Skeletal muscle tissue (tissue), 4 donors: Measurements from ENCODE around the gene ELAVL2. TPM values are rescaled to one million over a fixed set of nuclear protein-coding genes. Genes with fewer than 3 reads are reported as not detected.

ENCODE experiments used
- H3K27ac ChIP-seq: one replicate; pipeline ENCODE4 v1.7.0; 2013; ENCODE audit warnings: mild to moderate bottlenecking, low read depth, low read length, inconsistent platforms
- H3K27me3 ChIP-seq, 3 donors: one replicate each; pipeline ENCODE4 v1.7.0; 2013; ENCODE audit warnings: low read length in 3 of 3; ENCODE audit not compliant: control insufficient read depth in 3 of 3, insufficient read depth in 3 of 3
- H3K36me3 ChIP-seq, 3 donors: one replicate each; pipeline ENCODE4 v1.7.0; 2013; ENCODE audit warnings: low read length in 3 of 3; ENCODE audit not compliant: control insufficient read depth in 3 of 3, insufficient read depth in 3 of 3
- H3K4me1 ChIP-seq, 3 donors: one replicate each; pipeline ENCODE4 v1.7.0; 2013; ENCODE audit warnings: low read length in 3 of 3, mild to moderate bottlenecking in 3 of 3; ENCODE audit not compliant: control insufficient read depth in 3 of 3, insufficient read depth in 3 of 3
- H3K4me3 ChIP-seq, 3 donors: one replicate each; pipeline ENCODE4 v1.7.0; 2013; ENCODE audit warnings: low read length in 3 of 3
- H3K9ac ChIP-seq, 3 donors: one replicate each; pipeline ENCODE4 v1.7.0; 2013; ENCODE audit warnings: low read length in 3 of 3, mild to moderate bottlenecking in 3 of 3, moderate library complexity in 2 of 3, low read depth in 1 of 3
- H3K9me3 ChIP-seq, 3 donors: one replicate each; pipeline ENCODE4 v1.7.0; 2013; ENCODE audit warnings: low read length in 3 of 3; ENCODE audit not compliant: control insufficient read depth in 3 of 3
- total RNA-seq: library from RNA; depleted of rRNA; stranded (reverse); fragments of >200 nt; gene quantifications from one replicate; pipeline ENCODE4 v1.2.3, GENCODE V29; 2014
- donor health status: Osteomylitis.

The ELAVL2 gene
- total RNA-seq, 1 donor from 2014 or later, result 3.1 TPM

DNA sequence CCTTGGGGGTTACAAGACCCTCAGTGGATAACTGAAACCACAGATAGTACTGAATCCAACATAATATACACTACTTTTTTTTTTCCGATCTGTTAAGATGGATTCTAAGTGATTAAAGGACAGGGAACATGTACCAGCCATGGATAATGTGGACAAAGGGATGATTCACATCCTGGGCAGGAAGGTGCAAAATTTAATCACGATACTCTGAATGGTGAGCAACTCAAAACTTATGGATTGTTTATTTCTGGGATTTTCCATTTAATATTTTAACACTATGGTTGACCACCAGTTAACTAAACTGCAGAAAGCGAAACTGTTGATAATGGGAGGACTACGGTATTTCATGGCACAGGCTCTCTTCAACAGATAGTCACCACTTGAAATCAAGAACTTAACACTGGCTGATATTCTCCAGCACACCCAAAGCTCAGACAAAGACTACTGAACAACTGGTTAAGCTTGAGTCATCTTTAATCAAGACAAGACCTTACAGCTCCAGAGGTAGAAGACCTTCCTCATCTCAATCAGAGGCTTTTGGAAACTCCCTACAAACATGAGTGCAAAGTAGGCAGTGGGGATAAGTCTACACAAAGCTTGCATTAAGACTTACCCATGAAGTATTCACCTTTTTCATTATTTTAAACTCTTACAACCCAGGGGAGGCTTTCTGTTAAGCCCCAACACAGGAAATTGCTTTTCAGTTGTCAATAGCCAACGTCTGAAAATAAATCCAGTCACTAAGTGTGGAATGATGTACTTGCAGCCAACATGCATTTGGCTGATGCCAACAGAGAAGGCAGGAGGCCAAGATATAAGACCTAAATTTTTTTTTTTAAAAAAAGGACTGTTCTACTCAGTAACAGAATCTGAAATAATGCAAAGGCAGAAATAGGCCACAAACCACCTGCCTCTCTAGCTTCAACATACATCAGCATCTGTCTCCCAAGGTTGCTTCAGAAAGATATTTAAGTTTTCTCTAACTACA lies 78.7 kb downstream of the ELAVL2 start:
- no peaks in the 10 kb centered on the region for H3K36me3 ChIP-seq
- H3K4me3 ChIP-seq, result no peak overlapping the region
- no peaks in the 10 kb centered on the region for H3K9me3 ChIP-seq
- H3K9ac ChIP-seq, result no peak overlapping the region
- H3K27ac ChIP-seq, result no peak overlapping the region
- no peaks in the 10 kb centered on the region for H3K4me1 ChIP-seq
- H3K27me3 ChIP-seq, result no peaks in the 10 kb centered on the region

DNA sequence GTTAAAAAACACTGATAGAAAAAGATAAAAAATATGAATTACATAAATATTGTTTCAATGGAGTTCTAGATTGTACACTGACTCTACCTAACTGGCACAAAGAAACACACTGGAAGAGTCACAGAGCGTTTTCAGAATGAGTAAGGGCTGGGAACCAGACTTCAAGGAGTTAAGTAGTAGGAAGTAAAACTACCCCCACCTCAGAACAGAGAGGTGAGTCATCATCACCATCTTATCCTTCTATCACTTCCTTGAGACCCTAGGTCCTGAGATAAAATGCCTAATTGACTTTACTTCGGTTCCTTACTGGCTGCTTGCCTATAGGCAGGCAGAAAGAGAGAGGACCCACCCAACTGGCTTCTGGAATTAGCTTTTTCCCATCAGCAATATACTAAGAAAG lies 79.7 kb downstream of the ELAVL2 start:
- H3K9me3 ChIP-seq, result no peaks in the 10 kb centered on the region
- no peaks in the 10 kb centered on the region for H3K36me3 ChIP-seq
- H3K4me3 ChIP-seq, result no peak overlapping the region
- no peak overlapping the region for H3K27ac ChIP-seq
- peaks cover 0 to under 1% (median 0%) of the 10 kb centered on the region in 3 donors for H3K27me3 ChIP-seq
- no peak overlapping the region for H3K9ac ChIP-seq
- no peaks in the 10 kb centered on the region for H3K4me1 ChIP-seq

DNA sequence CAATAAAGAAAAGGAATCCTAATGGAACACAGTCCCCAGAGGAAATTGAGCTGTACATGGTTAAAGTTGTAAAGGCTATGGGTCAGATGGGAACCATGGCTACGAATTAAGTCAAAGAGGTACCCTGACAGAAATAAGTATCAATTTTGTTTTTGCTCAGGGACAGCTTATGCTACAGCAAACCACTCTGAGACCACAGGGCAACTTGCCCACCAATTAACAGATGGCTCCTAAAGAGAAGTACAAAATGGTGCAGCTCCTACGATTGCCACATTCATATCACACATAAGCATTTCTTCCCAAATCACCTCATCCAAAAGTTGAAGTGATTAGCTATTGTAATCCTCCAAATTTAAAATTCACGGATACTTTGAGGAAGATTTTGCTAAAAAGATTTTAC lies 83.0 kb downstream of the ELAVL2 start:
- Histone ChIP-seq H3K9me3 (no peaks in the 10 kb centered on the region), H3K27me3 (peaks cover 0 to 3% (median 0%) of the 10 kb centered on the region in 3 donors), H3K4me1 (no peaks in the 10 kb centered on the region), H3K4me3 (no peak overlapping the region), H3K9ac (no peak overlapping the region), H3K27ac (no peak overlapping the region), H3K36me3 (no peaks in the 10 kb centered on the region)

DNA sequence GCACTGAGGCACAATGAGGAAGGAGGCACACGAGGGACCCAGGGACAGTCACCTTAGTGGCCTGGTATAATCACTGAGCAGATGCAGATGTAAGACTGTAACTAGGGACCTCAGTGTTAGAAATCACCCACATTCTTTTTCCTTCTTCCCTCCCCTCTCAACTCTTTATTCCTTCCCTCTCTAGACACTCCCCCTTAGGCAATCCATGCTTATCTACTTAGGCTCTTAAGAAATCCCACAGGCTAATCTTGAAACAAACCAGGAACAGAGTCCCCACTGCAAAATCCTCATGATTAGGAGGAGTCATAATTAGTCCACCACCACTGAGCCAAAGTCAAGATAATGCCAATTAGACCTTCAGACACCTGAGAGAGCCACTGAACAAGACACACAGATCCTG lies 84.7 kb downstream of the ELAVL2 start:
- no peak overlapping the region for H3K27ac ChIP-seq
- H3K36me3 ChIP-seq, result no peaks in the 10 kb centered on the region
- no peak overlapping the region for H3K9ac ChIP-seq
- H3K27me3 ChIP-seq, result peaks cover 0 to 3% (median 0%) of the 10 kb centered on the region in 3 donors
- H3K9me3 ChIP-seq, result no peaks in the 10 kb centered on the region
- no peak overlapping the region for H3K4me3 ChIP-seq
- no peaks in the 10 kb centered on the region for H3K4me1 ChIP-seq

DNA sequence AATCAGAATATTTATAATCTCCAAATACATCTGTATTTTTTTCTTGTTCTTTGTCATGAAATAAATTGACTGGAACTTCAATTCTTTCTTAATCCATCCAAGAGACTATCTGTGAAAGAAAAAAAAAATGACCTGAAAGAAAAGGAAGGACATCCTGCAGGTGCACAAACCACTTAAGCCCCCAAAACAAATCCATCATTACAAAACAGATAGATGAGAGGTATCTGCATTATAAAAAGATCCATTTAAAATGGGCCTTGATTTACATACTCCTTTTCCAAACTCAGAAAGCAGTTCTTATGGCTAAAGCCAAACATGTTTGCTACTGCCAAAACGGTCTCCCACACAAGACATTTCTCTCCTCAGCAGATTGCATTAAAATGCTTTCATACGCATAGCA lies 85.5 kb downstream of the ELAVL2 start:
- no peak overlapping the region for H3K9ac ChIP-seq
- no peaks in the 10 kb centered on the region for H3K4me1 ChIP-seq
- H3K9me3 ChIP-seq, result no peaks in the 10 kb centered on the region
- H3K27ac ChIP-seq, result no peak overlapping the region
- H3K4me3 ChIP-seq, result no peak overlapping the region
- H3K36me3 ChIP-seq, result no peaks in the 10 kb centered on the region
- peaks cover 0 to 3% (median 0%) of the 10 kb centered on the region in 3 donors for H3K27me3 ChIP-seq

DNA sequence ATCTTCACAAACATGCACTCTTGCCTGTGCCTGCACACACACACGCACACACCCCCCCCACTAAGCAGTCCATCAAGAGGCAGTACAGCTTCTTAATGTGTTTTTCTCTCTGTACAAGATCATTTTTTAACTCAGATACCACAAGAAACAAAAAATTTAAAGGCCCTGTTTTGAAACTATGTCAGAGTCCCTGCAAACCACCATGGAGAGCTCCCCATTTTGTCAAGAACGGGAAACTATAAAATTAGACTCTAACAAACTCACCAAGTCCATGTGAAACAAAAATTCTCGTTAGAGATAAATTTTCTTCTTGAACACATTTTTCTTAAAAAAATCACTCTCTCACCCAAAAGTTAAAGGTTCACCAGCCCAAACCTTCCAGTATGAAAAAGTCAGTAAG lies 86.3 kb downstream of the ELAVL2 start:
- Histone ChIP-seq H3K9ac (no peak overlapping the region), H3K4me3 (no peak overlapping the region), H3K4me1 (no peaks in the 10 kb centered on the region), H3K9me3 (no peaks in the 10 kb centered on the region), H3K36me3 (no peaks in the 10 kb centered on the region), H3K27ac (no peak overlapping the region), H3K27me3 (peaks cover 0 to 3% (median 0%) of the 10 kb centered on the region in 3 donors)

DNA sequence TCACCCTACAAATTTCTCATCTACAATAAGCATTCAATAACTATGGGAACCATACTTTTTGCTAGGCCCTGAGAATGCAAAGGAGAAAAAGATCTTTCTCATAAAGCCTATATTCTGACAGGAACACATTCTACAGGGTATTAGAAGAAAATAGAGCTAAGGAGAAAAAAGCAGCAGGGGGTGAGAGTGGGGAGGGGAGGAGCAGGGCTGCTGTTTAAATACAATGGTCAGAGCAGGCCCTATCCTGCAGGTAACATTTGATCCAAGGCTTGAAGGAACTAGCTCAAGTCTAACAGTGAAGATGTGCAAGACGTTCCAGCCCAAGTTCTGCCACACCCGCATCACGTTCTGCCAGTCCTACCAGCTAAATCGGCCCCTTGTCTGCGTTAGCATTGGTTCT lies 89.7 kb downstream of the ELAVL2 start:
- no peaks in the 10 kb centered on the region for H3K36me3 ChIP-seq
- H3K27me3 ChIP-seq, result peaks cover 0 to 2% (median 0%) of the 10 kb centered on the region in 3 donors
- H3K4me1 ChIP-seq, result no peaks in the 10 kb centered on the region
- H3K4me3 ChIP-seq, result no peak overlapping the region
- H3K9me3 ChIP-seq, result no peaks in the 10 kb centered on the region
- H3K27ac ChIP-seq, result no peak overlapping the region
- no peak overlapping the region for H3K9ac ChIP-seq

DNA sequence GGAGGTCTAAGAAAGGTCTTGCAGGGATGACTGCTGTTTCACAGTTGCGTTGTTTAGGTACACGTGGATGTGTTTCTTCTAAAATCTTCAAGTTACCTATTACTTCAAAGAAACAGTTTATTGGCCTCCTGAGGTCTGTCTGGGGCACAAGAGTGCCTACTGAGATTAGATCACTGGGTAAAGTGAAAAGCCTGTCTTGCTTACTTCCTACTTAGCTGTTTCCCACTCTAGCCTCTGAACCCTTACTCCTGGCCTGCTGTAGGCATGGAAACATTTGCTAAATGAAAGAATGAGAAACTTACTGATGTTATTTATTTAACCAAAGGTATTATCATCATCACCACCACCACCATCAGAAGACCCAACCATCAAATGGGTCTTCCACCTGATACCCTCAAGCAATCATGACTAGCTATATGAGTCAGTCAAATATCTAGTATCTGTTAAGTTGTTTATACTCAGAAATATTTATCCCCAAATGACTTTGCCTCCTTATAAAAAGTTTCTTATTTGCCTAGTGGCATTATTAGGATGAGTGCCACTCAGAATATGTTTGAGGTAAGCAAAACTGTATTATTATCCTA lies 92.5 kb downstream of the ELAVL2 start:
- no peaks in the 10 kb centered on the region for H3K36me3 ChIP-seq
- H3K4me1 ChIP-seq, result no peaks in the 10 kb centered on the region
- H3K27ac ChIP-seq, result no peak overlapping the region
- H3K9ac ChIP-seq, result no peak overlapping the region
- H3K4me3 ChIP-seq, result no peak overlapping the region
- H3K27me3 ChIP-seq, result no peaks in the 10 kb centered on the region
- H3K9me3 ChIP-seq, result no peaks in the 10 kb centered on the region

DNA sequence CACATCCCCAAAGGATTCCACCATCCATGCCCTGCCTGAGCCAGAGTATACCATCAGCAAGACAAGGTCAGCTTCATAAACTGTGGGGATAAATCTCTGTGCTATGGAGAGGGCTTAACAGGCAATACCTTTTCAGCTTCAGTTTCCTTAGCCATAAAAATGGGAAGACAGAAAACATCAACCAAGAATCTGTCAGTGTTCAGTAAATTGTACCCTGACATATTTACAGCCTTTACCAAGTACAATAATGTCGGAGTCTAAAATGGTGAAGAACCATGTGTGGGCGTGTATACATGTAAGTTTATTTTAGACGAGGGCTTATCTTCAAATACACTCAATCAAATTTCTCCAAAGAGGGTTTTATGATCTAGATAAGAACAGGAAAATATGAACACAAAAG lies 94.7 kb downstream of the ELAVL2 start:
- Histone ChIP-seq H3K27me3 (no peaks in the 10 kb centered on the region), H3K9me3 (no peaks in the 10 kb centered on the region), H3K9ac (no peak overlapping the region), H3K27ac (no peak overlapping the region), H3K4me1 (no peaks in the 10 kb centered on the region), H3K4me3 (no peak overlapping the region), H3K36me3 (no peaks in the 10 kb centered on the region)

DNA sequence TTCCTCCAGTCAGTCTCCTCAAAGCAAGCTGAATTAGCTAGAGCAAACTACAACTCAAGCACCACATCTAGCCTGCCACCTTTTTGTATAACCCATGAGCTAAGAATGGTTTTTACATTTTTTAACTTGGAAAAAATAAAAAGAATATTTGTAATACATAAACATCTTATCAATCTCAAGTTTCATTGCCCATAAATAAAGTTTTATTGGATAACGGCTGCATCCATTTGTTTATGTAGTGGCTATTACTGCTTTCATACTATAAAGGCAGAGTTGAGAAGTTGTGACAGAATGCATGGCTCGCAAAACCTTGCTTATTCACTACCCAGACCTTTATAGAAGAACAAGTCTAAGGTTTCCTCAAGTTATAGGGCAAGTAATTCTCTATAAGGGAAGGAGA lies 95.7 kb downstream of the ELAVL2 start:
- no peaks in the 10 kb centered on the region for H3K27me3 ChIP-seq
- H3K36me3 ChIP-seq, result no peaks in the 10 kb centered on the region
- H3K9ac ChIP-seq, result no peak overlapping the region
- H3K4me3 ChIP-seq, result no peak overlapping the region
- H3K9me3 ChIP-seq, result no peaks in the 10 kb centered on the region
- H3K4me1 ChIP-seq, result no peaks in the 10 kb centered on the region
- no peak overlapping the region for H3K27ac ChIP-seq
